NCI-H226 (cell line): Measurements from ENCODE around the gene TSACC.

ENCODE experiments used
- DNase-seq: peaks from one replicate; pipeline ENCODE4 v3.0.0-alpha.2; 2015

Gene TSACC

DNA sequence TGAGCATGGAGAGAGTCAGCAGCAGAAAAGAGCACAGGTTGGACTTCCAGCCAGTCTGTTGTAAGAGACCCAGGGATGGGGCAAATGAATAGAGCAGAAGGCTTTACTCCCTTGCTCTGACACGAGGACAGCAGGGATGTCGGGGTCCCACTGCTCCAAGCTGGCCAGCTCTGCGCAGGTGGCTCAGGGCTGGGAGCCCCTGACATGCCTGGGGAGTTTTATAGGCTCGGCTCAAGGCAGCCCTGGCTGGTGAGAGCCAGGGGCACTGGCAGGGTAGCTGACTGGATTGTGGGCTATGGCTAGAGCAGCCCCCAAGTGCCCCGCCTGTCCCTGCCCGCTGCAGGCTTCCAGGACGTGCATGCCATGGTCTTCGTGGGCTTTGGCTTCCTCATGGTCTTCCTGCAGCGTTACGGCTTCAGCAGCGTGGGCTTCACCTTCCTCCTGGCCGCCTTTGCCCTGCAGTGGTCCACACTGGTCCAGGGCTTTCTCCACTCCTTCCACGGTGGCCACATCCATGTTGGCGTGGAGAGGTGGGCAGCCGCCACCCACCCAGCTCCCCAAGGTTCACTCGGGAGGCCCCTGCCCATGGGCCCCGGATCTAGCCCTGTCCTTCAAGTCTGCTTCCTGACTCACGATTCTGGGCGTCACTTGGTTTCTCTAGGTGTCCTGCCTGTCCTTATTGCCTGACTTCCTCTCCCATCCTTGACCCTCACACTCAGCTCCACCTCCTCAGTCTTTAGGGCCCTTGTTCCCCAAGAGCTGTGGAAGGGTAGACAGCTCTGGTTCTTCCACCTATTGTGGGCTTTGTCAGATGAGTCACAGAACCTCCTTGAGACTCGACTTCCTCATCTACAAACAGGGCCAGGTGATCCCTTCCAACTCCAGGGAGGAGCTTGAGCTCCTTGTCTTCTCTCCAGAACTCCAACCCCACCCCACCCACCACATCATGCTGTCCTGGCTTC, 38.9 kb downstream of the TSACC start:
- DNase-seq, result no peak

DNA sequence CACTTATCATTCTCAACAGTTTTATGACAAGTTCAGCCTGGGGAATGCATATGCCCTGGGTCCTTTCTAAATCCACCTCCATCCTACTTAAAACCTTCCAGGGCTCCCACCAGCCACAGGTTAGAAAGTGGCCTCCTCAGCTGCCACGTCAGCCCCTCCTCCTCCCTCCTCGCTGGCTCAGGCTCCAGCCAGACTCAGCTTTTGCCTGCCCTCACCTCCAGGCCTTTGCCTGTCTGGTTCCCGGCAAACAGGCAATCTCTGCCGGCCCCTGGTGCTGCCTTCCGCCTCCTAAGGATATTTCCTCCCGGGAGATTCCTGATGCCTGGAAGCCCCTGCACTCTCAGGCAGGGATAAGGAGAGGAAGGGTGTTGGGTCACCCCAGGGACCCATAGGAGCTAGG, 40.2 kb downstream of the TSACC start:
- no peak for DNase-seq

- DNase-seq, result peak; percentile 16
Measured at GRCh38 chr1:156379420-156380165, 41.3 kb downstream of the TSACC start.

- no peak for DNase-seq
Measured at GRCh38 chr1:156382561-156382960, 44.2 kb downstream of the TSACC start.

GRCh38 chr1:156383023-156383422, 44.7 kb downstream of the TSACC start:
- DNase-seq, result peak; percentile 24

DNA sequence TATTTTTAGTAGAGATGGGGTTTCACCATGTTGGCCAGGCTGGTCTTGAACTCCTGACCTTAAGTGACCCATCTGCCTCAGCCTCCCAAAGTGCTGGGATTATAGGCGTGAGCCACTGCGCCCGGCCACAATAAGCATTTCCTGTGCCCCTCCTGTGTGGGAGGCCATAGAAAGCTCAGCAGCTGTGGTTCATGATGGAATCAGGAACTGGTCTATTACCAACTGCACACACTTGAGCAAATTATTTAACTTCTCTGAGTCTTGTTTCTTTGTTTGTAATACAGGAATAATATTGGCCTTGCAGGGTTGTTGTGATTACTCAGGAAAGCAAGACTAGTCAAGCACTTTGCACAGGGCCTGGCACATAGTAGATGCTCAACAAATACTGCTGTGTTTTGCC, 45.7 kb downstream of the TSACC start:
- DNase-seq, result no peak

DNA sequence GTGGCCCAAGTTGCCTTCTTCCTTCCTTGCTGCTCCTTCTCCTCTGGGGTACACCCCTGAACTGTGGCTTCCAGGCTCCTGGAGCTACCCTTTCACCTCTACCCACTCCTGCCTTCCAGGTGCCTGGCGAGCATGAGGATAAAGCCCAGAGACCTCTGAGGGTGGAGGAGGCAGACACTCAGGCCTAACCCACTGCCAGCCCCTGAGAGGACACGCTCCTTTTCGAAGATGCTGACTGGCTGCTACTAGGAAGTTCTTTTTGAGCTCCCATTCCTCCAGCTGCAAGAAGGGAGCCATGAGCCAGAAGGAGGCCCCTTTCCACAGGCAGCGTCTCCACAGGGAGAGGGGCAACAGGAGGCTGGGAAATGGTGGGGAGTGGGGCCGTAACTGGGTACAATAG, 46.3 kb downstream of the TSACC start:
- DNase-seq, result no peak

DNA sequence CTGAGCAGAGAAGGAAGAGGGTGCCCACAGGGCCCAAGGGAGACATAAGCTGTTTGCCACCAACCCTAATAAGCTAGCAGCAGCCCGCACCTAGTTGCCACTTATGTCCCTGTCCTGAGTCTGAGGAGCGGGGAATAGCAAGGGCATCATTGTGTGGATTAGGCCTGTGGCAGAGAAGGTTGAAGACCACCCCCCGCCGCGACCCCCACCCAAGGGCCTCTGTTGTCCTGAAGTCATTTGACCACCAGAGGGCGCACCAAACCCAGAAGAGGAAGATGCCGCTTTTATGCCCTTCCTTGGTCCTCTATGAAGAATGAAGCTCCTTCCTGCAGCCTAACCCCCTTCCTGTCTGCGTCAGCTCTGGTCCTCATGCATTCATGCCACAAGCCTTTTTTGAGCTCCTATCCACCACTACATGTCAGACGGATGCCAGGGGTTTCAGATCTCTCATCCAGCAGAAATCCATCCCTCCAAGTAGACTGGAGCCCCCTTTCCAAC, 47.3 kb downstream of the TSACC start:
- peak; percentile 16 for DNase-seq

- no peak for DNase-seq
Measured at GRCh38 chr1:156386134-156386901, 48.0 kb downstream of the TSACC start.

DNA sequence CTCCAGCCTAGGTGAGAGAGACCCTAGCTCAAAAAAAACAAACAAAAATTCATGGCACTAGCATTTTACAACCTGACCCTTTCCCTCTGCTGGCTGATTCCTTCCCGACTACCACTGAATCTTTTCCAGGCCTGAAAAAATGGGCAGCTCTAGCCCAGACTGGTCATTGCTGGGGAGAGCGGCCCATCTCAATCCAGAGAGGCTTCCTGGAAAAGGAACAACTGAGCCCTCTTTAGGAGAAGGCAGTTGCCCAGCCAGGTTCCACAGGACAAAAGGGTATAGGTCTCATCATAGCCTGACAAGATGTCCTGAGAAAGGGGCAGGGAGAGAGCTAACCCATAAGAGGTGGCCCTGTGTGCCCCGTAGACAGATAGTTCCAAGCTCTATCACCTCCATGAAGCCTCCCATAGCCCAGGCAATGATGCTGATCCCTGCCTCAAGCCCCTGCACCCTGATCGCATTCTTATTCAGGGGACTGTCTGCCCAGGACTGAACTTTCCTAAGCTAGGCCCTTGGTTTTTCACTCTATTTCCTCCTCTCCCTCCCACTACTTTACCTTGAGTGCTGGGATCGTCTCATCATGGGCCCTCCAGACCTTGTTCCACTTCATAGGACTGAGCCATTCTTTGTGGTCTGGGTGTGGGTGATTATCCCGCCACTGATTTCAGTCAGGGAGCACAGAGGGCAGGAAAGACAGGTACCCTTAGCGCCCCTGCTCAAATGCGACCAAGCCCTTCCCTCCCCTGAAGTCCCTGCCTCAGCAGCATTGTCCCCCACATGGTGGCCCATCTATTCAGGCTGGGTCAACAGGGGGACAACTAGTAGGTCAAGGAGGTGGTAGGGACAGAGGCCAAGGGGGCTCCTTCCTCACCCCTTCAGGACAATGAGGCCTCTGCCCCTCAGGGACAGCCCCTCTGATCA, 48.9 kb downstream of the TSACC start:
- no peak for DNase-seq

DNA sequence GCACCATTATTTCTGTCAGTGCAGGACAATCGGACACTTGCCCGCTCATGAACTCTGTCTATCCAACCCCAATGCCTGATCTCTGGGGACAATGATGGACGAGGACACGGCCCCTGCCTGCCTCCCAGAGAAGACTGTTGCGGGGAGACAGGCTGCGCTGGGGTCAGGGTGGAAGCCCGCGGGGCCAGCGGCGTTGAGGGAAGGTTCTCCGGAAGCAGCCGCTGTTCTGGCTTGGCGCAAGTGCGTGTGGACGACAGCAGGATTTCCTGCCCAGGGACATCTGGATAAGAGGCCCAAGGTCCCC, 49.5 kb downstream of the TSACC start:
- DNase-seq, result no peak

DNA sequence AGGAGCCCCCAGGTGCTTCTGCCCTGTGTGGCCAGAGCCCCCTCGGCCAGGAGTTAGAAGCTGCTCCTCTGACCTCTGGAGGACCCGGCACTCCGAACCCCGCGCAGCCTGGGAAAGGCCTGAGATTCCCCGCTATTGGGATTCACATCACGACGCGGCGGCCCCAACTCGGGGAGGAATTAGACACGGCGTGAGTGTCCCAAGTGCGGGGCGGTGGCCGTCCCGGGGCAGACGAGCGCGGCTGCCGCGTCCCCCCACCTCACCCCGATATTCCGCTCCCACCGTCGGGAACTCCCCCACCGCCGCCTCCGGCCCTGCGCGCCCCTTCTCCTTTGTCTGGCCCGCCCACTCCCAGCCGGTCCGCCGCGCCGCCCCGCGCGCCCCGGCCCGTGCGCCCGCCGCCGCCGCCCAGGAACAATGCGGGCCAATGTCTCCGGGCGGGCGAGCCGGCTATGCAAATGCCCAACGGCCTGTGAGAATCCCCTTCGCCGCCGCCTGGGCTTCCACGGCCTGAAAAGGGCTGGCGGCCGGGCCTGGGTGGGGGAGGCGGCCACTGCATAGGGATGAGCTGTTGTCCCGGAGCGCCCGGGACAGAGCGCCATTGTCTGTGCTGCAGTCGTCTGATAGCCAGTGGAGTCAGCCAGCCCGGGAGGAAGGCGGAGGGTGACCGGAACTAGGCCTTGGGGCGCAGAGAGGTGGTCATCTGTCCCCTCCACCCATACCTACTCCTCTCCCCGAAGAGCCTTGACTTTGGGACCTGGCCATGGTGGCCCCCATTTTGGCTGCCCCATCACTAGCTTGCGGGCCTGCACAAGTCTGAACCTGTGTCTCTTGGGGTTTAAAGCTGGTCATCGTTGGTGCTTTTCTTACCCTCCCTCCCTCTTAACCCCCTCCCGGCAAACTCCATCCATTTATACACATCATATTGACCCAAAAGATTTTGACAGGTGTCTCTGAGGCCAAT, 50.1 kb downstream of the TSACC start:
- no peak for DNase-seq

- no peak for DNase-seq
Measured at GRCh38 chr1:156389311-156389710, 51.0 kb downstream of the TSACC start.

GRCh38 chr1:156390469-156391365, 52.4 kb downstream of the TSACC start:
- no peak for DNase-seq

- DNase-seq, result no peak
Measured at GRCh38 chr1:156391366-156391677, 53.0 kb downstream of the TSACC start.

- no peak for DNase-seq
Measured at GRCh38 chr1:156391701-156392100, 53.4 kb downstream of the TSACC start.

- no peak for DNase-seq
Measured at GRCh38 chr1:156392452-156392853, 54.1 kb downstream of the TSACC start.

- no peak for DNase-seq
Measured at GRCh38 chr1:156393095-156393494, 54.8 kb downstream of the TSACC start.

- DNase-seq, result no peak
Measured at GRCh38 chr1:156394082-156394481, 55.8 kb downstream of the TSACC start.
